A673 (cell line): ENCODE results near the gene SNX2.

ENCODE experiments used
- EZH2 ChIP-seq: fragments of 200-600 bp; sonication (generic); IDR thresholded peaks from 2 replicates; pipeline ENCODE4 v1.6.1; 2017; ENCODE audit warnings: borderline replicate concordance, low read depth, mild to moderate bottlenecking, mixed read lengths, antibody characterized with exemption, low read length; ENCODE audit not compliant: poor library complexity, severe bottlenecking
- TF ChIP-seq, protein P1 (sequence below): fragments of 300-800, 200-600 bp; sonication (generic); conservative IDR thresholded peaks from 2 replicates; pipeline ENCODE4 v1.5.1; 2017; ENCODE audit warnings: low read depth, mild to moderate bottlenecking, antibody characterized with exemption, low read length, moderate library complexity, mixed read lengths

DNA sequence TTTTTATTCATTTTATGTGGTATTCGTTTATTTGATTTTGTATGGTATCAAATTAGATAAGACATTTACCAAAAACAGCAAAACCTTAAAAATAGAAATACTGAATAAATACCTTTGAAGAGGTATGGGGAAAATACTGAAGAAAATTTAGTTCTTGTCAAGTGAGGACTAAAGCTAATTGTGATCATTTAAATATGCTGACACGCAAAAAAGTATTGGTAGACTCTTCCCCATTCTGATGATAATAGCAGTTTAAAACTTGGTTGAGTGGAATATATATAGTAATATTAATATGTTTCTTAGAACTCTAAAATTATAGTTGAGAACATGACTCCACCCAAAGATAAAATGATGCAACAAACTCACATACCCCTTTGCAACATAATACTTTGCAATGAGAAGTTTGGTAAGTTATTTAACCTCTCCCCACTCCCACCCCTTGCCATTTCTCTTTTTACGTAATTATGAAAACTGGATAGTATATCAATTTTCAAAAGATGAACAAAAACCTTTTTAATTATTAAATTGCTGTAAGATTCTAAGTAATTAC is 40.4 kb downstream of the SNX2 start:
- TF ChIP-seq, protein P1, sequence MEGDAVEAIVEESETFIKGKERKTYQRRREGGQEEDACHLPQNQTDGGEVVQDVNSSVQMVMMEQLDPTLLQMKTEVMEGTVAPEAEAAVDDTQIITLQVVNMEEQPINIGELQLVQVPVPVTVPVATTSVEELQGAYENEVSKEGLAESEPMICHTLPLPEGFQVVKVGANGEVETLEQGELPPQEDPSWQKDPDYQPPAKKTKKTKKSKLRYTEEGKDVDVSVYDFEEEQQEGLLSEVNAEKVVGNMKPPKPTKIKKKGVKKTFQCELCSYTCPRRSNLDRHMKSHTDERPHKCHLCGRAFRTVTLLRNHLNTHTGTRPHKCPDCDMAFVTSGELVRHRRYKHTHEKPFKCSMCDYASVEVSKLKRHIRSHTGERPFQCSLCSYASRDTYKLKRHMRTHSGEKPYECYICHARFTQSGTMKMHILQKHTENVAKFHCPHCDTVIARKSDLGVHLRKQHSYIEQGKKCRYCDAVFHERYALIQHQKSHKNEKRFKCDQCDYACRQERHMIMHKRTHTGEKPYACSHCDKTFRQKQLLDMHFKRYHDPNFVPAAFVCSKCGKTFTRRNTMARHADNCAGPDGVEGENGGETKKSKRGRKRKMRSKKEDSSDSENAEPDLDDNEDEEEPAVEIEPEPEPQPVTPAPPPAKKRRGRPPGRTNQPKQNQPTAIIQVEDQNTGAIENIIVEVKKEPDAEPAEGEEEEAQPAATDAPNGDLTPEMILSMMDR, result no peak
- no peak for TF ChIP-seq EZH2
